ENCODE results near the gene DDX24. TPM values are rescaled to one million over a fixed set of nuclear protein-coding genes. Genes with fewer than 3 reads are reported as not detected.
A peak's percentile ranks its signal among the peaks of the same experiment; 100 is the strongest.

Gene DDX24
- total and polyA plus RNA-seq, 11 donors: 113 to 268 (median 204) TPM

DNA sequence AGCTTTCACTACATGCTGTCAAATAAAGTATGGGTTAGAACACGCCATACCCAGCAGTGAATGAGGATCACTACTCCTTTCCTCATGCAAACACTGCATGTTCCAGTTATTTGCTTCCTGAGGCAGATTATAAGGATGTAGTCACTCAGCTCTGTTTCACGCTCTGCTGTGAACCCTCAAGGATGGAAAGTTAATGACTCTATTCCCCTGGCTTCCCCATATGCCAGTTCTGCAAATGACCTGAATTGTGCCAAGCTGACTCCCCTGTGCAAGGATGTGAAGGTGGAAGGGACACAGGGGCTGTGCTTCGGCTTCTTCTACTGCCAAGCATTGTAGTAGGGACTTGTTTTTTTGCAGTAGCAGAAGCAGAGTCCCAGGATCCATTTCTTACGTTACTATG is 6.9 kb upstream of the DDX24 start:
- no peak overlapping the region for H3K27ac ChIP-seq
- ATAC-seq: no peak
- H3K27me3 ChIP-seq: no peaks in the 10 kb centered on the region
- no peak for TF ChIP-seq POLR2A (IDR thresholded peaks at IDR 0.05)
- TF ChIP-seq, protein P1, sequence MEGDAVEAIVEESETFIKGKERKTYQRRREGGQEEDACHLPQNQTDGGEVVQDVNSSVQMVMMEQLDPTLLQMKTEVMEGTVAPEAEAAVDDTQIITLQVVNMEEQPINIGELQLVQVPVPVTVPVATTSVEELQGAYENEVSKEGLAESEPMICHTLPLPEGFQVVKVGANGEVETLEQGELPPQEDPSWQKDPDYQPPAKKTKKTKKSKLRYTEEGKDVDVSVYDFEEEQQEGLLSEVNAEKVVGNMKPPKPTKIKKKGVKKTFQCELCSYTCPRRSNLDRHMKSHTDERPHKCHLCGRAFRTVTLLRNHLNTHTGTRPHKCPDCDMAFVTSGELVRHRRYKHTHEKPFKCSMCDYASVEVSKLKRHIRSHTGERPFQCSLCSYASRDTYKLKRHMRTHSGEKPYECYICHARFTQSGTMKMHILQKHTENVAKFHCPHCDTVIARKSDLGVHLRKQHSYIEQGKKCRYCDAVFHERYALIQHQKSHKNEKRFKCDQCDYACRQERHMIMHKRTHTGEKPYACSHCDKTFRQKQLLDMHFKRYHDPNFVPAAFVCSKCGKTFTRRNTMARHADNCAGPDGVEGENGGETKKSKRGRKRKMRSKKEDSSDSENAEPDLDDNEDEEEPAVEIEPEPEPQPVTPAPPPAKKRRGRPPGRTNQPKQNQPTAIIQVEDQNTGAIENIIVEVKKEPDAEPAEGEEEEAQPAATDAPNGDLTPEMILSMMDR (IDR thresholded peaks at IDR 0.05): no peak
- intact Hi-C loops (cut with DNase I): no loop called here
- H3K4me3 ChIP-seq: no peak overlapping the region
- H3K36me3 ChIP-seq: no peaks in the 10 kb centered on the region
- H3K9me3 ChIP-seq: no peaks in the 10 kb centered on the region
- no peak for DNase-seq
- WGBS, 4 donors: 73 to 91% (median 75%) methylated on average over 4 of the region's 4 CpGs
- no peaks in the 10 kb centered on the region for H3K4me1 ChIP-seq

DNA sequence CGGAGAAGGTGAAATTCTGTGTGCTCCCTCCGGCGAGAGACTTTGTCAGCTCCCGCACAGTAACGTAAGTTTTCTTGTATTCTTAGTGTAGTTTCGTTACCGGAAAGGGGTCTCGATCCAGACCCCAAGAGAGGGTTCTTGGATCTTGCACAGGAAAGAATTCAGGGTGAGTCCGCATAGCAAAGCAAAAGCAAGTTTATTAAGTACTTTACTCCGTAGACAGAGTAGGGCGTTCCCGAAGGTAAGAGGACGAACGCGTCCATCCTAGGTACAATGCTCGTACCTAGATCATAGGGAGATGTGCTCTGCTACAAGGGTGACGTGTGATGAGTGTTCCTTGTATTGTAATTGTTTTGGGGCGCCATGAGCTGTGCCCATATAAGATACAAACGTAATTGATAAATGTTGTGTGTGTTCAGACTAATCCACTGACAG is 401 bp upstream of the DDX24 start:
- peak overlapping the region; percentile 71 to 100 (median 90) for H3K4me3 ChIP-seq
- intact Hi-C loops (cut with DNase I): loop anchor here in 3 of 10 donors (2.0 to 5.0 kb wide), 4 partner anchors 29 to 51 kb away; partner anchors contain the start of genes IFI27L2 (in 2 of the 3) and IFI27 (in 1 of the 3)
- WGBS, 4 donors: 1% methylated on average over 18 to 19 of the region's 19 CpGs
- ATAC-seq (no peak), DNase-seq (no peak)
- TF ChIP-seq, protein P1 (IDR thresholded peaks at IDR 0.05): no peak
- no peaks in the 10 kb centered on the region for H3K9me3 ChIP-seq
- peaks cover 0 to 31% (median 17%) of the 10 kb centered on the region in 9 donors for H3K36me3 ChIP-seq
- no peaks in the 10 kb centered on the region for H3K27me3 ChIP-seq
- peaks cover 12 to 47% (median 39%) of the 10 kb centered on the region in 12 donors for H3K4me1 ChIP-seq
- H3K27ac ChIP-seq: peak overlapping the region in 11 of 12 donors; percentile 63 to 95 (median 90)

DNA sequence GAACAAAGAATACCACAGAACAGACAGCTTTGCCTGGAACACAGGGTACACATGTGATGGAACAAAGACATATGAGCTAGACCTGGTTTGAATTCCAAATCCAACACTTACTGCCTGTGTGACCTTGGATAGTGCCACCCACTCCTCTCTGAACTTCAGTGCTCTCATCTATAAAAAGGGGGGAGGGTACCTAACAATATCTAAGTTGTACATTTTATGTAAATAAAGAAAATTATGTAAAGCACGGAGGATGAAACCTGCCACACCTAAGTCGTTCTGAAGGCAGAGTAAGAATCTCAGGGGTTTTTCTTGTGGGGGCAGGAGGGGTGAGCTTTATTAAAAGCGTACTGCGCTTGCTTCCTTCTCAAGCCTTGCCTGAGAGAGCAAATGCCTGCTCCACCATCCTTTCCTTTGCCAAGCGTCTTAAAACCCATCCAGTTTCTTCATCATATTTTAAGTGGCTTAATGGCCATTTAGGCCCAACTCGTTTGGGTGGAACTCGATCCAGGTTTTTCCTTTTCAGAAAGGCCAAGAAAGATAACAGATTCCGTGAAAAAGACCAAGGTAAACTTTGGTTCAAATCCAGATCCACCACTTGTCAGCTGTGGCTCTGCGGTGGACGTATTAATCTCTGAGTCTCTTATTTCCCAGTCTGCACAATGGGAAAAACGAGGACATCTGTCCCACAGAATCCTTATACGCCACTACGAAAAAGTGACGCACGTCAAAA is 946 bp downstream of the DDX24 start:
- Histone ChIP-seq H3K4me3 (peak overlapping the region; percentile 71 to 100 (median 90)), H3K4me1 (peaks cover 12 to 57% (median 45%) of the 10 kb centered on the region in 12 donors), H3K36me3 (peaks cover 0 to 43% (median 17%) of the 10 kb centered on the region in 9 donors), H3K27me3 (no peaks in the 10 kb centered on the region), H3K9me3 (peaks cover 0 to 13% (median 3%) of the 10 kb centered on the region in 12 donors), H3K27ac (peak overlapping the region in 11 of 12 donors; percentile 81 to 95 (median 92))
- intact Hi-C loops (cut with DNase I): loop anchor here in 3 of 10 donors (2.0 to 5.0 kb wide), 4 partner anchors 31 to 52 kb away; partner anchors contain the start of genes IFI27L2 (in 2 of the 3) and IFI27 (in 1 of the 3)
- DNase-seq (no peak), ATAC-seq (no peak)
- TF ChIP-seq, protein P1 (IDR thresholded peaks at IDR 0.05): no peak
- TF ChIP-seq POLR2A (IDR thresholded peaks at IDR 0.05): no peak
- WGBS, 4 donors: 1 to 4% (median 2%) methylated on average over 15 of the region's 15 CpGs

DNA sequence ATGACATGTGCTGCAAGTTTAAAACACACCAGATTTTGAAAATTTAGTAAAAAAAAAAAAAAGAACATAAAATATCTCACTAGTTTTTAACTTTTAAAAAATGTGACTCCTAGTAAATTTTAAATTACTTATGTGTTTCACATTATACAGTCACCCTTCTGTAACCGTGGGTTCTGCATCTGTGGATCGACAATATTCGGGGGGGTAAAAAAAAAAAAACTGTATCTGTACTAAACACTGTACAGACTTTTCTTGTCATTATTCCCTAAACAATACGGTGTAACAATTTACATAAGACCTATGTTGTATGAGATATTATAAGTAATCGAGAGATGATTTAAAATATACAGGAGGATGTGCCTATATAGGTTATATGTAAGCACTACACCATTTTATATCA is 3.2 kb downstream of the DDX24 start:
- WGBS, 4 donors: 69 to 75% (median 72%) methylated on average over 5 of the region's 5 CpGs
- Histone ChIP-seq H3K27ac (no peak overlapping the region), H3K9me3 (peaks cover 0 to 32% (median 16%) of the 10 kb centered on the region in 12 donors), H3K27me3 (no peaks in the 10 kb centered on the region), H3K4me1 (peaks cover 12 to 59% (median 45%) of the 10 kb centered on the region in 12 donors), H3K4me3 (peak overlapping the region in 10 of 12 donors; percentile 1 to 100 (median 90)), H3K36me3 (peaks cover 0 to 53% (median 17%) of the 10 kb centered on the region in 9 donors)
- TF ChIP-seq, protein P1 (IDR thresholded peaks at IDR 0.05): no peak
- no peak for TF ChIP-seq POLR2A (IDR thresholded peaks at IDR 0.05)
- no peak for DNase-seq
- intact Hi-C loops (cut with DNase I): loop anchor here in 1 of 10 donors (2.0 kb wide), 1 partner anchor 51 kb away; the partner anchor contains the start of gene IFI27L2
- no peak for ATAC-seq

Measured in heart left ventricle (tissue), 16 donors.